ENCODE measurements around the gene ZC3H7A. TPM values are rescaled to one million over a fixed set of nuclear protein-coding genes. Genes with fewer than 3 reads are reported as not detected.
A peak's percentile ranks its signal among the peaks of the same experiment; 100 is the strongest.

Gene ZC3H7A
- total and polyA plus RNA-seq, 10 of the 15 experiments (the other 5 are each of a cell fraction or from before 2014, with no cell fraction given) = 46.3 to 188 (median 68.6) TPM

DNA sequence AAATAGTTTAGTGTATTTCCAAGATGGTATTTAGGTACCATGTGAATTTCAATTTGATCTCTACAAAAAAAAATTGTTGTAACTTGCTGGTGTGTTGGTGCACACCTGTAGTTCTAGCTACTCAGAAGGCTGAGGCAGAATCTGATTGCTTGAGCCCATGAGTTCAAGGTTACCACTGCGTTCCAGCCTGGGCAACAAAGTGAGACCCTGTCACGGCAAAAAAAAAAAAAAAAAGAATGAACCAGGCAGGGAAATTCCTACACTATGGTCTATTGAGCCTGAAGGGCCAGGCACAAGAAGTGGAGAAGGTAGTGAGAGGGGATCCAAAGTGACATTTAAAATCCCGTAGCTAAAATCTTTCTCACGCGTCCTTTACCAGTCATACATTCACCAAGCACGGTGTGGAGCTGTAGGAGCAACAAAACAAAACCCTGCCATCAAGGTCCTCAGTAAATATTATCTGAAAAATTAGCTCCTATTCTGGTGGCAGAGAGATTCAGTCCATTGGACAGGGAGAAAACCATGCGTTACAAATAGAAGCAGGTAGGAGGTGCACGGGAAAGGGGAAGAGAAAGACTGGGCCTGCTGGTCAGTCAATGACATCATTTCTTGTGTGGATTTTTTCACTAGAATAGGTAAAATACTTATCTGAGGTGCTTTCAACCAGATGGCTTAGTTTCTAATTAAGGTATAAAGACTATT lies 81.7 kb downstream of the ZC3H7A start (continued):
- TF ChIP-seq, protein P1, sequence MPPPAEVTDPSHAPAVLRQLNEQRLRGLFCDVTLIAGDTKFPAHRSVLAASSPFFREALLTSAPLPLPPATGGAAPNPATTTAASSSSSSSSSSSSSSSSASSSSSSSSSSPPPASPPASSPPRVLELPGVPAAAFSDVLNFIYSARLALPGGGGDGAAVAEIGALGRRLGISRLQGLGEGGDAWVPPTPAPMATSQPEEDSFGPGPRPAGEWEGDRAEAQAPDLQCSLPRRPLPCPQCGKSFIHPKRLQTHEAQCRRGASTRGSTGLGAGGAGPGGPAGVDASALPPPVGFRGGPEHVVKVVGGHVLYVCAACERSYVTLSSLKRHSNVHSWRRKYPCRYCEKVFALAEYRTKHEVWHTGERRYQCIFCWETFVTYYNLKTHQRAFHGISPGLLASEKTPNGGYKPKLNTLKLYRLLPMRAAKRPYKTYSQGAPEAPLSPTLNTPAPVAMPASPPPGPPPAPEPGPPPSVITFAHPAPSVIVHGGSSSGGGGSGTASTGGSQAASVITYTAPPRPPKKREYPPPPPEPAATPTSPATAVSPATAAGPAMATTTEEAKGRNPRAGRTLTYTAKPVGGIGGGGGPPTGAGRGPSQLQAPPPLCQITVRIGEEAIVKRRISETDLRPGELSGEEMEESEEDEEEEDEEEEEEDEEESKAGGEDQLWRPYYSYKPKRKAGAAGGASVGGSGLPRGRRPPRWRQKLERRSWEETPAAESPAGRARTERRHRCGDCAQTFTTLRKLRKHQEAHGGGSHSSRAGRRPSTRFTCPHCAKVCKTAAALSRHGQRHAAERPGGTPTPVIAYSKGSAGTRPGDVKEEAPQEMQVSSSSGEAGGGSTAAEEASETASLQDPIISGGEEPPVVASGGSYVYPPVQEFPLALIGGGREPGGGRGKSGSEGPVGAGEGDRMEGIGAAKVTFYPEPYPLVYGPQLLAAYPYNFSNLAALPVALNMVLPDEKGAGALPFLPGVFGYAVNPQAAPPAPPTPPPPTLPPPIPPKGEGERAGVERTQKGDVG (CRISPR knock-in tag; IDR thresholded peaks at IDR 0.05) = no peak
- TF ChIP-seq EGR1 (IDR thresholded peaks at IDR 0.05; ENCODE audit: borderline replicate concordance in 1 of 2, low read depth in 2 of 2, low read length in 2 of 2) (no peak), CREM (IDR thresholded peaks at IDR 0.05; ENCODE audit: low read depth) (peak; percentile 26; the same call in 1 of the 2 replicates), SUZ12 (IDR thresholded peaks at IDR 0.05; ENCODE audit: unreplicated experiment) (no peak), STAT3 (IDR thresholded peaks at IDR 0.05; ENCODE audit: low read depth, low read length) (no peak), SIN3A (IDR thresholded peaks at IDR 0.05; ENCODE audit: low read depth, low read length) (no peak), EED (IDR thresholded peaks at IDR 0.05; ENCODE audit: low read depth) (peak; percentile 75), IKZF2 (IDR thresholded peaks at IDR 0.05) (0 out of 4 replicates have a peak, but pooled peaks have one; percentile 13 to 33), MTA2 (IDR thresholded peaks at IDR 0.05; ENCODE audit: low read depth) (peak; percentile 34; the same call in 1 of the 2 replicates), BRCA1 (IDR thresholded peaks at IDR 0.05; ENCODE audit: low read depth, low read length) (no peak)
- TF ChIP-seq, protein P2, sequence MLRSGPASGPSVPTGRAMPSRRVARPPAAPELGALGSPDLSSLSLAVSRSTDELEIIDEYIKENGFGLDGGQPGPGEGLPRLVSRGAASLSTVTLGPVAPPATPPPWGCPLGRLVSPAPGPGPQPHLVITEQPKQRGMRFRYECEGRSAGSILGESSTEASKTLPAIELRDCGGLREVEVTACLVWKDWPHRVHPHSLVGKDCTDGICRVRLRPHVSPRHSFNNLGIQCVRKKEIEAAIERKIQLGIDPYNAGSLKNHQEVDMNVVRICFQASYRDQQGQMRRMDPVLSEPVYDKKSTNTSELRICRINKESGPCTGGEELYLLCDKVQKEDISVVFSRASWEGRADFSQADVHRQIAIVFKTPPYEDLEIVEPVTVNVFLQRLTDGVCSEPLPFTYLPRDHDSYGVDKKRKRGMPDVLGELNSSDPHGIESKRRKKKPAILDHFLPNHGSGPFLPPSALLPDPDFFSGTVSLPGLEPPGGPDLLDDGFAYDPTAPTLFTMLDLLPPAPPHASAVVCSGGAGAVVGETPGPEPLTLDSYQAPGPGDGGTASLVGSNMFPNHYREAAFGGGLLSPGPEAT (IDR thresholded peaks at IDR 0.05; ENCODE audit: low read depth) = 0 out of 2 replicates have a peak, but pooled peaks have one; percentile 19
- TF ChIP-seq, protein P3, sequence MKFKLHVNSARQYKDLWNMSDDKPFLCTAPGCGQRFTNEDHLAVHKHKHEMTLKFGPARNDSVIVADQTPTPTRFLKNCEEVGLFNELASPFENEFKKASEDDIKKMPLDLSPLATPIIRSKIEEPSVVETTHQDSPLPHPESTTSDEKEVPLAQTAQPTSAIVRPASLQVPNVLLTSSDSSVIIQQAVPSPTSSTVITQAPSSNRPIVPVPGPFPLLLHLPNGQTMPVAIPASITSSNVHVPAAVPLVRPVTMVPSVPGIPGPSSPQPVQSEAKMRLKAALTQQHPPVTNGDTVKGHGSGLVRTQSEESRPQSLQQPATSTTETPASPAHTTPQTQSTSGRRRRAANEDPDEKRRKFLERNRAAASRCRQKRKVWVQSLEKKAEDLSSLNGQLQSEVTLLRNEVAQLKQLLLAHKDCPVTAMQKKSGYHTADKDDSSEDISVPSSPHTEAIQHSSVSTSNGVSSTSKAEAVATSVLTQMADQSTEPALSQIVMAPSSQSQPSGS (IDR thresholded peaks at IDR 0.05; ENCODE audit: low read length) = peak; percentile 56; the same call in 1 of the 2 replicates
- TF ChIP-seq, protein P4, sequence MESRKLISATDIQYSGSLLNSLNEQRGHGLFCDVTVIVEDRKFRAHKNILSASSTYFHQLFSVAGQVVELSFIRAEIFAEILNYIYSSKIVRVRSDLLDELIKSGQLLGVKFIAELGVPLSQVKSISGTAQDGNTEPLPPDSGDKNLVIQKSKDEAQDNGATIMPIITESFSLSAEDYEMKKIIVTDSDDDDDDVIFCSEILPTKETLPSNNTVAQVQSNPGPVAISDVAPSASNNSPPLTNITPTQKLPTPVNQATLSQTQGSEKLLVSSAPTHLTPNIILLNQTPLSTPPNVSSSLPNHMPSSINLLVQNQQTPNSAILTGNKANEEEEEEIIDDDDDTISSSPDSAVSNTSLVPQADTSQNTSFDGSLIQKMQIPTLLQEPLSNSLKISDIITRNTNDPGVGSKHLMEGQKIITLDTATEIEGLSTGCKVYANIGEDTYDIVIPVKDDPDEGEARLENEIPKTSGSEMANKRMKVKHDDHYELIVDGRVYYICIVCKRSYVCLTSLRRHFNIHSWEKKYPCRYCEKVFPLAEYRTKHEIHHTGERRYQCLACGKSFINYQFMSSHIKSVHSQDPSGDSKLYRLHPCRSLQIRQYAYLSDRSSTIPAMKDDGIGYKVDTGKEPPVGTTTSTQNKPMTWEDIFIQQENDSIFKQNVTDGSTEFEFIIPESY (IDR thresholded peaks at IDR 0.05) = no peak
- TF ChIP-seq, protein P5, sequence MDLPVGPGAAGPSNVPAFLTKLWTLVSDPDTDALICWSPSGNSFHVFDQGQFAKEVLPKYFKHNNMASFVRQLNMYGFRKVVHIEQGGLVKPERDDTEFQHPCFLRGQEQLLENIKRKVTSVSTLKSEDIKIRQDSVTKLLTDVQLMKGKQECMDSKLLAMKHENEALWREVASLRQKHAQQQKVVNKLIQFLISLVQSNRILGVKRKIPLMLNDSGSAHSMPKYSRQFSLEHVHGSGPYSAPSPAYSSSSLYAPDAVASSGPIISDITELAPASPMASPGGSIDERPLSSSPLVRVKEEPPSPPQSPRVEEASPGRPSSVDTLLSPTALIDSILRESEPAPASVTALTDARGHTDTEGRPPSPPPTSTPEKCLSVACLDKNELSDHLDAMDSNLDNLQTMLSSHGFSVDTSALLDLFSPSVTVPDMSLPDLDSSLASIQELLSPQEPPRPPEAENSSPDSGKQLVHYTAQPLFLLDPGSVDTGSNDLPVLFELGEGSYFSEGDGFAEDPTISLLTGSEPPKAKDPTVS (IDR thresholded peaks at IDR 0.05; ENCODE audit: low read depth, low read length) = no peak
